ENCODE results near the gene GALNT2. TPM values are rescaled to one million over a fixed set of nuclear protein-coding genes. Genes with fewer than 3 reads are reported as not detected.

GALNT2 gene
- total RNA-seq, 1 donor = 69.5 TPM

GRCh38 chr1:230316864-230317745 lies 250.1 kb downstream of the GALNT2 start:
- no peak for DNase-seq (ENCODE audit: low read depth)
- no peak overlapping the region for H3K4me3 ChIP-seq (ENCODE audit: low read depth, low read length)
- no peak for TF ChIP-seq CTCF (IDR thresholded peaks at IDR 0.05; ENCODE audit: insufficient read depth, low read depth, low read length)

- DNase-seq (ENCODE audit: low read depth) = no peak
- no peak for TF ChIP-seq CTCF (IDR thresholded peaks at IDR 0.05; ENCODE audit: insufficient read depth, low read depth, low read length)
- no peak overlapping the region for H3K4me3 ChIP-seq (ENCODE audit: low read depth, low read length)
These were observed 251.1 kb downstream of the GALNT2 start for GRCh38 chr1:230317823-230318819.

- no peak overlapping the region for H3K4me3 ChIP-seq (ENCODE audit: low read depth, low read length)
- no peak for TF ChIP-seq CTCF (IDR thresholded peaks at IDR 0.05; ENCODE audit: insufficient read depth, low read depth, low read length)
- no peak for DNase-seq (ENCODE audit: low read depth)
These were observed 252.1 kb downstream of the GALNT2 start for GRCh38 chr1:230319014-230319747.

- no peak for DNase-seq (ENCODE audit: low read depth)
- TF ChIP-seq CTCF (IDR thresholded peaks at IDR 0.05; ENCODE audit: insufficient read depth, low read depth, low read length) = no peak
These were observed 253.8 kb downstream of the GALNT2 start for GRCh38 chr1:230320804-230321203.

GRCh38 chr1:230321341-230321740 lies 254.3 kb downstream of the GALNT2 start:
- no peak overlapping the region for H3K4me3 ChIP-seq (ENCODE audit: low read depth, low read length)
- TF ChIP-seq CTCF (IDR thresholded peaks at IDR 0.05; ENCODE audit: insufficient read depth, low read depth, low read length) = no peak
- no peak for DNase-seq (ENCODE audit: low read depth)

More at GRCh38 chr1:230320804-230321203, 253.8 kb downstream of the GALNT2 start:
- no peak overlapping the region for H3K4me3 ChIP-seq (ENCODE audit: low read depth, low read length)

GRCh38 chr1:230321741-230322420 lies 254.8 kb downstream of the GALNT2 start:
- no peak for TF ChIP-seq CTCF (IDR thresholded peaks at IDR 0.05; ENCODE audit: insufficient read depth, low read depth, low read length)
- no peak for DNase-seq (ENCODE audit: low read depth)
- H3K4me3 ChIP-seq (ENCODE audit: low read depth, low read length) = no peak overlapping the region
